ENCODE measurements around the gene ARL6IP5.

The ARL6IP5 gene

GRCh38 chr3:69058947-69059224, 25.9 kb upstream of the ARL6IP5 start:
- no peak for DNase-seq (ENCODE audit: low spot score)
- in situ Hi-C loops (cut with MboI; ENCODE audit: low sequenced_read_pairs, unreplicated experiment) = no loop called here
- TF ChIP-seq, protein P1, sequence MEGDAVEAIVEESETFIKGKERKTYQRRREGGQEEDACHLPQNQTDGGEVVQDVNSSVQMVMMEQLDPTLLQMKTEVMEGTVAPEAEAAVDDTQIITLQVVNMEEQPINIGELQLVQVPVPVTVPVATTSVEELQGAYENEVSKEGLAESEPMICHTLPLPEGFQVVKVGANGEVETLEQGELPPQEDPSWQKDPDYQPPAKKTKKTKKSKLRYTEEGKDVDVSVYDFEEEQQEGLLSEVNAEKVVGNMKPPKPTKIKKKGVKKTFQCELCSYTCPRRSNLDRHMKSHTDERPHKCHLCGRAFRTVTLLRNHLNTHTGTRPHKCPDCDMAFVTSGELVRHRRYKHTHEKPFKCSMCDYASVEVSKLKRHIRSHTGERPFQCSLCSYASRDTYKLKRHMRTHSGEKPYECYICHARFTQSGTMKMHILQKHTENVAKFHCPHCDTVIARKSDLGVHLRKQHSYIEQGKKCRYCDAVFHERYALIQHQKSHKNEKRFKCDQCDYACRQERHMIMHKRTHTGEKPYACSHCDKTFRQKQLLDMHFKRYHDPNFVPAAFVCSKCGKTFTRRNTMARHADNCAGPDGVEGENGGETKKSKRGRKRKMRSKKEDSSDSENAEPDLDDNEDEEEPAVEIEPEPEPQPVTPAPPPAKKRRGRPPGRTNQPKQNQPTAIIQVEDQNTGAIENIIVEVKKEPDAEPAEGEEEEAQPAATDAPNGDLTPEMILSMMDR (IDR thresholded peaks at IDR 0.05; ENCODE audit: borderline replicate concordance, control extremely low read depth, extremely low read depth, insufficient read depth, missing control alignments) = no peak

DNA sequence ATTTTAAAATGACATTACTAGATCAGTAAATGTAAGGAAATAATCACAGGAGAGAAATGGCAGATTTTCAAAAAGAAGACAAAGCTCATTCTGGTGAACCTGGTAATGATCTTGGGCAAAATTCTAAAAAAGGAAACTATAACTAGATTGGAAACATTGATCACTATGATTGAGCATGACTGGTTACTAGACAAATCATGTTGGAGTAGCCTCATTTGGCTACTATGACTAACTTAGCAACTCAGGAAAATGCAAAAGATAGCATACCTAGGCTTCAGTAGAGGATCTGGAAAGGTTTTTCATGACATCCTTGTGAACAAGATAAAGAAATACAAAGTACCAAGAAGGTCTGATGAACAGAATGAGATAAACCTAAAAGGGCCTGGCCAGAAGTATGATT, 25.0 kb upstream of the ARL6IP5 start:
- DNase-seq (ENCODE audit: low spot score) = no peak
- TF ChIP-seq, protein P1 (IDR thresholded peaks at IDR 0.05; ENCODE audit: borderline replicate concordance, control extremely low read depth, extremely low read depth, insufficient read depth, missing control alignments) = no peak
- in situ Hi-C loops (cut with MboI; ENCODE audit: low sequenced_read_pairs, unreplicated experiment) = no loop called here

DNA sequence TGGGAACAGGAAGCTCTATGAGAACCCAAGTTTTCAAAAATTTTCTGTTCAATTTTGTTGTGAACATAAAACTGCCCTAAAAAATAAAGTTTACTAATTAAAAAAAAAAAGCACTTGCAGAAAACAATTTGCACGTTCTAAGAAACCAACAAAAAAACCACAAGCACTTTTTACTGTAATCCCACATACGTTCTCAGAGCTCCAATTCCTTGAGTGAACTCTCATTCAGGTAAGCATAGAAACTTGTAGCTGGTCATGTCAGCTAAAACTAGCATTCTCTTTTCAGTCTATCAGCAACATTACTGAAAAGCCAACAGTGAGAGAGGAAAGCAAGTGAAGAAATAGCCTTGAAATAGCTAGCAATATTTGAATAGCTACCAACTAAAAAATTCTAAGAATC, 21.1 kb upstream of the ARL6IP5 start:
- DNase-seq (ENCODE audit: low spot score) = no peak
- in situ Hi-C loops (cut with MboI; ENCODE audit: low sequenced_read_pairs, unreplicated experiment) = no loop called here
- TF ChIP-seq, protein P1 (IDR thresholded peaks at IDR 0.05; ENCODE audit: borderline replicate concordance, control extremely low read depth, extremely low read depth, insufficient read depth, missing control alignments) = no peak

GRCh38 chr3:69065318-69065964, 19.3 kb upstream of the ARL6IP5 start:
- in situ Hi-C loops (cut with MboI; ENCODE audit: low sequenced_read_pairs, unreplicated experiment) = no loop called here
- TF ChIP-seq, protein P1 (IDR thresholded peaks at IDR 0.05; ENCODE audit: borderline replicate concordance, control extremely low read depth, extremely low read depth, insufficient read depth, missing control alignments) = no peak
- no peak for DNase-seq (ENCODE audit: low spot score)

- no peak for DNase-seq (ENCODE audit: low spot score)
- in situ Hi-C loops (cut with MboI; ENCODE audit: low sequenced_read_pairs, unreplicated experiment) = no loop called here
- TF ChIP-seq, protein P1 (IDR thresholded peaks at IDR 0.05; ENCODE audit: borderline replicate concordance, control extremely low read depth, extremely low read depth, insufficient read depth, missing control alignments) = no peak
Observed at GRCh38 chr3:69066121-69066520, 18.6 kb upstream of the ARL6IP5 start.

- TF ChIP-seq, protein P1 (IDR thresholded peaks at IDR 0.05; ENCODE audit: borderline replicate concordance, control extremely low read depth, extremely low read depth, insufficient read depth, missing control alignments) = no peak
- in situ Hi-C loops (cut with MboI; ENCODE audit: low sequenced_read_pairs, unreplicated experiment) = no loop called here
- no peak for DNase-seq (ENCODE audit: low spot score)
Observed at GRCh38 chr3:69072928-69073327, 11.8 kb upstream of the ARL6IP5 start.
